OCI-LY1 (cell line): Measurements from ENCODE around the gene SLC4A2.

Source experiments
- EZH2 ChIP-seq: fragments of 200-600 bp; sonication (generic), shearing (Covaris generic); IDR thresholded peaks from 2 replicates; pipeline ENCODE4 v1.8.0; 2017; ENCODE audit warnings: borderline replicate concordance, mixed run types, mild to moderate bottlenecking, antibody characterized with exemption, low read length, moderate library complexity, mixed read lengths
- TF ChIP-seq, protein P1 (sequence below): fragments of 200-600 bp; sonication (generic), shearing (Covaris generic); IDR thresholded peaks from 2 replicates; pipeline ENCODE4 v1.5.1; 2017; ENCODE audit warnings: mild to moderate bottlenecking, antibody characterized with exemption, low read length, moderate library complexity, mixed read lengths

DNA sequence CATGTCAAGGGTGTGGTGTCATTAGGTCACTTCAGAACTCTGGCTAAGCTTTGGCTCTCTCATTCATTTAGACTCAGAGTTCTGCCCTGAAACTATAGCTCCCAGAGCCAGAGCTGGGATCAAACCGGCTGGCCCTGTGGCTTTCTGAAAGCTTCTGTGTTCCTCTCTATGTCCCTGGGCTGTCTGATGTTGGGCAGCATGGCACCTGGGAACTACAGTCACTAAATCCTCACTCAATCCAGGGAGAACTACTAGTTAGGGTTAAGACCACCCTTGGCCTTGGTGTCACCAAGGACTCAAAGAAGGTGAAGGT, 48.3 kb upstream of the SLC4A2 start:
- TF ChIP-seq, protein P1, sequence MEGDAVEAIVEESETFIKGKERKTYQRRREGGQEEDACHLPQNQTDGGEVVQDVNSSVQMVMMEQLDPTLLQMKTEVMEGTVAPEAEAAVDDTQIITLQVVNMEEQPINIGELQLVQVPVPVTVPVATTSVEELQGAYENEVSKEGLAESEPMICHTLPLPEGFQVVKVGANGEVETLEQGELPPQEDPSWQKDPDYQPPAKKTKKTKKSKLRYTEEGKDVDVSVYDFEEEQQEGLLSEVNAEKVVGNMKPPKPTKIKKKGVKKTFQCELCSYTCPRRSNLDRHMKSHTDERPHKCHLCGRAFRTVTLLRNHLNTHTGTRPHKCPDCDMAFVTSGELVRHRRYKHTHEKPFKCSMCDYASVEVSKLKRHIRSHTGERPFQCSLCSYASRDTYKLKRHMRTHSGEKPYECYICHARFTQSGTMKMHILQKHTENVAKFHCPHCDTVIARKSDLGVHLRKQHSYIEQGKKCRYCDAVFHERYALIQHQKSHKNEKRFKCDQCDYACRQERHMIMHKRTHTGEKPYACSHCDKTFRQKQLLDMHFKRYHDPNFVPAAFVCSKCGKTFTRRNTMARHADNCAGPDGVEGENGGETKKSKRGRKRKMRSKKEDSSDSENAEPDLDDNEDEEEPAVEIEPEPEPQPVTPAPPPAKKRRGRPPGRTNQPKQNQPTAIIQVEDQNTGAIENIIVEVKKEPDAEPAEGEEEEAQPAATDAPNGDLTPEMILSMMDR, result no peak
- no peak for TF ChIP-seq EZH2
